HepG2 (cell line): Measurements from ENCODE around the gene SH2D3C. TPM values are rescaled to one million over a fixed set of nuclear protein-coding genes. Genes with fewer than 3 reads are reported as not detected.
A peak's percentile ranks its signal among the peaks of the same experiment; 100 is the strongest.

ENCODE experiments used
- ATAC-seq: fragments of 200-7000 bp; cut with Tn5 transposase; 3 replicates; pipeline ENCODE4 v1.9.1; 2020; ENCODE audit warnings: mild to moderate bottlenecking, moderate library complexity
- BruUV-seq: library from RNA; stranded (reverse); fragments of 400-500 nt; replicated peaks from 2 replicates; lab custom pipeline; 2021; lab: Mats Ljungman, UMichigan
- CTCF ChIA-PET: fragments of 300-600 bp; formaldehyde crosslinking; extraction: SDS; loops from one replicate; lab custom pipeline; 2021; ENCODE audit warnings: low total read pairs, inconsistent platforms, low intra/inter-chr PET ratio; lab: Yijun Ruan, JAX
- POLR2A ChIA-PET: fragments of 350-600 bp; sonication (Branson Sonifier 250); formaldehyde crosslinking; loops from one replicate; lab custom pipeline; 2020; ENCODE audit warnings: antibody characterized with exemption, inconsistent platforms; lab: Yijun Ruan, JAX
- DNase-seq: peaks from one replicate; pipeline ENCODE4 v3.0.0-alpha.2; 2015; ENCODE audit warnings: low spot score
- FAIRE-seq: peaks from 3 replicates; lab custom pipeline; 2011; peaks lifted over from hg19 to GRCh38; lab: Jason Lieb, UNC
- H2AFZ ChIP-seq: one replicate; pipeline ENCODE4 v1.6.1; 2011; ENCODE audit warnings: low read length, inconsistent platforms
- H3K27ac ChIP-seq: fragments of 300-600 bp; 3 replicates; pipeline ENCODE4 v1.8.0; 2011; ENCODE audit warnings: mixed run types, mild to moderate bottlenecking, mixed read lengths, low read length, inconsistent platforms; ENCODE audit not compliant: insufficient read depth; ENCODE audit errors: extremely low read length
- H3K27me3 ChIP-seq, 2 experiments: fragments of 200-600 bp in 1 of 2; 2 replicates in 1 of 2; 3 replicates in 1 of 2; pipeline versions ENCODE4 v1.6.0 to v1.8.0; 2011; ENCODE audit warnings: low read length in 2 of 2, mild to moderate bottlenecking in 2 of 2, moderate library complexity in 2 of 2, inconsistent platforms in 1 of 2; ENCODE audit not compliant: insufficient read depth in 2 of 2, control insufficient read depth in 1 of 2
- H3K36me3 ChIP-seq, 2 experiments: fragments of 200-600 bp in 1 of 2; replicated peaks in 1 of 2; 2 replicates in 1 of 2; 3 replicates in 1 of 2; pipeline versions ENCODE4 v1.5.1 to v1.8.0; 2011; ENCODE audit warnings: low read length in 2 of 2, inconsistent platforms in 1 of 2; ENCODE audit not compliant: insufficient read depth in 2 of 2, control insufficient read depth in 1 of 2
- H3K4me1 ChIP-seq: 2 replicates; pipeline ENCODE4 v1.5.1; 2012; ENCODE audit warnings: low read length, inconsistent platforms; ENCODE audit not compliant: insufficient read depth
- H3K4me2 ChIP-seq: 2 replicates; pipeline ENCODE4 v1.6.0; 2011; ENCODE audit warnings: low read depth, low read length, inconsistent platforms
- H3K4me3 ChIP-seq, 3 experiments: fragments of 200-600 bp in 1 of 3; sonication (generic), shearing (Covaris generic) in 1 of 3; replicated peaks in 1 of 3; 2 replicates each; pipeline ENCODE4 v1.5.1; 2011 to 2016; ENCODE audit warnings: low read length in 3 of 3, inconsistent platforms in 2 of 3, low read depth in 2 of 3, mild to moderate bottlenecking in 2 of 3, control low read depth in 1 of 3, mixed read lengths in 1 of 3; ENCODE audit not compliant: insufficient read depth in 1 of 3
- H3K79me2 ChIP-seq: one replicate; pipeline ENCODE4 v1.6.1; 2011; ENCODE audit warnings: low read length, inconsistent platforms; ENCODE audit not compliant: insufficient read depth
- H3K9ac ChIP-seq: 2 replicates; pipeline ENCODE4 v1.6.0; 2011; ENCODE audit warnings: mild to moderate bottlenecking, low read depth, low read length, inconsistent platforms; ENCODE audit not compliant: insufficient read depth
- H3K9me3 ChIP-seq: 2 replicates; pipeline ENCODE4 v1.5.1; 2012; ENCODE audit warnings: mild to moderate bottlenecking, low read length
- H4K20me1 ChIP-seq: 2 replicates; pipeline ENCODE4 v1.6.0; 2011; ENCODE audit warnings: inconsistent platforms, mild to moderate bottlenecking, low read length, moderate library complexity; ENCODE audit not compliant: insufficient read depth
- BORCS8-MEF2B ChIP-seq: sonication (generic); formaldehyde crosslinking; IDR thresholded peaks from 2 replicates; pipeline ENCODE4 v1.8.0; 2022; ENCODE audit warnings: mild to moderate bottlenecking, missing genetic modification reagents
- ETV5 ChIP-seq: IDR thresholded peaks from 2 replicates; pipeline ENCODE4 v1.6.1; 2018; ENCODE audit warnings: missing biosample characterization, missing genetic modification reagents, inconsistent platforms, borderline replicate concordance
- HNRNPUL1 ChIP-seq: fragments of 200-400 bp; formaldehyde crosslinking; IDR thresholded peaks from 2 replicates; pipeline ENCODE4 v1.6.1; 2017; ENCODE audit warnings: low read depth, mild to moderate bottlenecking, low read length, moderate library complexity
- MYC ChIP-seq: sonication (generic); formaldehyde crosslinking; IDR thresholded peaks from 2 replicates; pipeline ENCODE4 v1.9.0; 2021; ENCODE audit warnings: missing genetic modification reagents, borderline replicate concordance
- PITX1 ChIP-seq: sonication (generic); formaldehyde crosslinking; IDR thresholded peaks from 2 replicates; pipeline ENCODE4 v1.5.1; 2020; ENCODE audit warnings: mild to moderate bottlenecking, missing genetic modification reagents
- RARG ChIP-seq: sonication (generic); formaldehyde crosslinking; IDR thresholded peaks from 2 replicates; pipeline ENCODE4 v1.4.0; 2020; ENCODE audit warnings: low read depth, mild to moderate bottlenecking, missing genetic modification reagents
- SMAD1 ChIP-seq: sonication (generic); formaldehyde crosslinking; IDR thresholded peaks from 2 replicates; pipeline ENCODE4 v1.4.0; 2020; ENCODE audit warnings: missing genetic modification reagents, low read depth, mild to moderate bottlenecking, borderline replicate concordance
- SYNCRIP ChIP-seq: fragments of 200-400 bp; formaldehyde crosslinking; IDR thresholded peaks from 2 replicates; pipeline ENCODE4 v1.6.1; 2018; ENCODE audit warnings: mild to moderate bottlenecking, low read depth, low read length; ENCODE audit not compliant: insufficient read depth
- ZNF264 ChIP-seq: sonication (generic); formaldehyde crosslinking; IDR thresholded peaks from 2 replicates; pipeline ENCODE4 v1.4.0; 2020; ENCODE audit warnings: missing genetic modification reagents
- ZNF547 ChIP-seq: sonication (generic); formaldehyde crosslinking; IDR thresholded peaks from 2 replicates; pipeline ENCODE4 v1.5.1; 2020; ENCODE audit warnings: mild to moderate bottlenecking, missing genetic modification reagents
- ZNF768 ChIP-seq: sonication (generic); formaldehyde crosslinking; IDR thresholded peaks from 2 replicates; pipeline ENCODE4 v1.4.0; 2020; ENCODE audit warnings: missing genetic modification reagents
- ZSCAN21 ChIP-seq: sonication (generic); formaldehyde crosslinking; IDR thresholded peaks from 2 replicates; pipeline ENCODE4 v1.8.0; 2022; ENCODE audit warnings: mild to moderate bottlenecking, missing genetic modification reagents, moderate library complexity, borderline replicate concordance
- WGBS: methylation state at CpG from one replicate; pipeline ENCODE4 v1.1.6; 2017; ENCODE audit warnings: low lambda C conversion rate; 5-methylcytosine and 5-hydroxymethylcytosine counted together
- in situ Hi-C: cut with HindIII; loops from 2 replicates; pipeline ENCODE4 v1.10.0; 2017; ENCODE audit warnings: low pct_unique_long_range_greater_than_20kb; ENCODE audit not compliant: extremely low pct_ligation_motif_present
- intact Hi-C: fragments of 100-400 bp; cut with micrococcal nuclease; formaldehyde crosslinking; loops from one replicate; pipeline ENCODE4 v1.10.0; 2022; ENCODE audit not compliant: unreplicated experiment
- polyA plus RNA-seq, 8 experiments: library from polyadenylated mRNA; depleted of rRNA in 3 of 8; stranded (reverse) in 7 of 8; unstranded in 1 of 8; fragments of >200 nt; fragmentation: Illumina TruSeq in 4 of 8; extraction: Trizol in 4 of 8; gene quantifications; 2 replicates each; pipeline versions ENCODE4 v1.2.1 to v1.2.3, GENCODE V29; 2011 to 2016; ENCODE audit warnings: low read depth in 4 of 8, missing spikeins in 1 of 8, mixed read lengths in 1 of 8; ENCODE audit not compliant: insufficient read depth in 1 of 8
- total RNA-seq, 5 experiments: library from RNA; depleted of rRNA; stranded (reverse); fragments of >200 nt; fragmentation: Illumina TruSeq; extraction: Trizol; gene quantifications; 2 replicates each; pipeline ENCODE4 v1.2.3, GENCODE V29; 2016; ENCODE audit warnings: low read depth in 1 of 5
- TF ChIP-seq, protein P1 (sequence below): sonication (generic); formaldehyde crosslinking; IDR thresholded peaks from 2 replicates; pipeline ENCODE4 v1.5.0; 2020; ENCODE audit warnings: mild to moderate bottlenecking, missing genetic modification reagents, moderate library complexity
- TF ChIP-seq, protein P2 (sequence below): sonication (generic); formaldehyde crosslinking; conservative IDR thresholded peaks from 2 replicates; pipeline ENCODE4 v1.8.0; 2022; ENCODE audit warnings: mild to moderate bottlenecking, moderate library complexity, missing genetic modification reagents

Gene SH2D3C
- total and polyA plus RNA-seq, 2 of the 13 experiments (the other 11 are each of a cell fraction or from before 2014, with no cell fraction given): not detected

DNA sequence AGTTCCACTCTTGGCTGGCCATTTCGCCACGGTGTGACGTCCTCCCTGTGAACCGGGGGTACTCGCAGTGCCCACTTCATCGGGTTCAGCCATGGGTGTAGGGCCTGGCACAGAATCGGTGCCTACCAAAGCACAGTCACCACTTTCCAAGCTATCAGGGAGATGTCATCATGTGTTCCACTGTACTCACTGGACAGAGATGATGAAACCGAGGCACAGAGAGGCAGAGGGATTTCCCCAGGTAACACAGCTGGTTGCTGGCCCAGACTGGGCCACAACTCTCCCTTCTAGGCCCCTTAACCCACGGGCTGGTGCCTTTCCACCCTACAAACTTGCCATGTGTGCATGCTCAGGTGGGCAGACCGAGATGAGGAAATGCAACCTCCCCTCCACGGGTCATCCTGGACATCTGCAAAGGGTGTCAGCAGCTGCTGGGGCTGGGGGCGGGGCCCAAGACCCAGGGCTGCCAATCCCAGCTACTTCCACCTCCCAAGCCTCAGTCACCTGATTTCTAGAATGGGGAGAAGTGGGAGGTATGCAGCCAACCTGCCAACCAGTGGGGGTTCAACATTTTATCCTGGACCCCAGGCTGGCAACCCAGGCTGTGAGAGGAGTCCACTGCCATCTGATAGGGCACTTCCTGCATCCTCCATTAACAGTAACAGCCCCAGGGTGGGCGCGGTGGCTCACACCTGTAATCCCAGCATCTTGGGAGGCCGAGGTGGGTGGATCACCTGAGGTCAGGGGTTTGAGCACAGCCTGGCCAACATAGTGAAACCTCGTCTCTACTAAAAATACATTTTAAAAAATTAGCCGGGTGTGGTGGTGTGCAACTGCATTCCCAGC is 893 bp upstream of the SH2D3C start:
- intact Hi-C loops: no loop called here
- no TSS peak for BruUV-seq
- no peak overlapping the region for H2AFZ ChIP-seq
- ATAC-seq (no peak), FAIRE-seq (no peak), DNase-seq (no peak)
- no peak overlapping the region for H3K9ac ChIP-seq
- H3K9me3 ChIP-seq: no peaks in the 10 kb centered on the region
- no peak overlapping the region for H3K27ac ChIP-seq
- ChIA-PET POLR2A (no interaction called here), CTCF (no interaction called here)
- H3K4me1 ChIP-seq: peaks cover 25% of the 10 kb centered on the region
- no peaks in the 10 kb centered on the region for H4K20me1 ChIP-seq
- H3K36me3 ChIP-seq: no peaks in the 10 kb centered on the region
- H3K4me2 ChIP-seq: no peak overlapping the region
- in situ Hi-C loops: no loop called here
- H3K27me3 ChIP-seq: peaks cover 1 to 39% of the 10 kb centered on the region in 2 experiments; a peak in 3 of 5 replicates
- 40% methylated on average over 7 of the region's 17 CpGs for WGBS
- no peak overlapping the region for H3K4me3 ChIP-seq
- peak; percentile 95 for TF ChIP-seq ZNF768 (CRISPR knock-in tag)
- no peak for TF ChIP-seq RARG (CRISPR knock-in tag)
- no peak for TF ChIP-seq SMAD1 (CRISPR knock-in tag)
- no peak for TF ChIP-seq BORCS8-MEF2B
- H3K79me2 ChIP-seq: no peaks in the 10 kb centered on the region

DNA sequence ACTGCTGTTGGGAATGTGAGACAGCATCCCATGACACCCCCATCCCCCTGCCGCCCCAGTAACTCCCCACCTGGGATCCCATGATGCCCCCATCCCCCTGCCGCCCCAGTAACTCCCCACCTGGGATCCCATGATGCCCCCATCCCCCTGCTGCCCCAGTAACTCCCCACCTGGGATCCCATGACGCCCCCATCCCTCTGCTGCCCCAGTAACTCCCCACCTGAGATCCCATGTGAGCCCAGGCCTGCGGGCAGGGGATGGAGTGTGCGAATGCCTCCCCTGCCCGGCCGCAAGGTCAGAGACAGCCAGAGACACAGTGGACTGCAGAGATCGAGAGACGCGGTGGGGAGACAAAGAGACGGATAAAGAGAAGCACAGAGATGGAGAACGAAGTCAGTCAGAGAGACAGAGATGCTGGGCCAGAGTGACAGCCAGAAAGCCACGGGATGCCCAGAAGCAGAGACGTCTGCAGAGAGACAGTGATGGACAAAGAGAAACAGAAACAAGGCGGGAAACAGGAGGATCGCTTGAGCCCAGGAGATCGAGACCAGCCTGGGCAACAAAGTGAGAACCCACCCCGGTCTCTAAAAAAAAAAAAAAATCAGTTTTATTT is 992 bp downstream of the SH2D3C start:
- POLR2A ChIA-PET: no interaction called here
- Histone ChIP-seq H3K4me2 (no peak overlapping the region), H3K36me3 (no peaks in the 10 kb centered on the region), H3K4me3 (no peak overlapping the region), H3K79me2 (no peaks in the 10 kb centered on the region), H3K4me1 (peaks cover 24% of the 10 kb centered on the region), H3K27me3 (peaks cover 1 to 33% of the 10 kb centered on the region in 2 experiments; a peak in 3 of 5 replicates), H3K9ac (no peak overlapping the region), H3K9me3 (no peaks in the 10 kb centered on the region), H2AFZ (no peak overlapping the region), H3K27ac (no peak overlapping the region), H4K20me1 (no peaks in the 10 kb centered on the region)
- DNase-seq: no peak
- FAIRE-seq: no peak
- in situ Hi-C loops: no loop called here
- WGBS: 58% methylated on average over 18 of the region's 18 CpGs
- intact Hi-C loops: no loop called here
- no TSS peak for BruUV-seq
- CTCF ChIA-PET: no interaction called here
- no peak for ATAC-seq
- no peak for TF ChIP-seq ZSCAN21
- no peak for TF ChIP-seq ZNF547 (CRISPR knock-in tag)
- no peak for TF ChIP-seq ZNF264 (CRISPR knock-in tag)
- no peak for TF ChIP-seq ETV5 (CRISPR knock-in tag)
- TF ChIP-seq, protein P1, sequence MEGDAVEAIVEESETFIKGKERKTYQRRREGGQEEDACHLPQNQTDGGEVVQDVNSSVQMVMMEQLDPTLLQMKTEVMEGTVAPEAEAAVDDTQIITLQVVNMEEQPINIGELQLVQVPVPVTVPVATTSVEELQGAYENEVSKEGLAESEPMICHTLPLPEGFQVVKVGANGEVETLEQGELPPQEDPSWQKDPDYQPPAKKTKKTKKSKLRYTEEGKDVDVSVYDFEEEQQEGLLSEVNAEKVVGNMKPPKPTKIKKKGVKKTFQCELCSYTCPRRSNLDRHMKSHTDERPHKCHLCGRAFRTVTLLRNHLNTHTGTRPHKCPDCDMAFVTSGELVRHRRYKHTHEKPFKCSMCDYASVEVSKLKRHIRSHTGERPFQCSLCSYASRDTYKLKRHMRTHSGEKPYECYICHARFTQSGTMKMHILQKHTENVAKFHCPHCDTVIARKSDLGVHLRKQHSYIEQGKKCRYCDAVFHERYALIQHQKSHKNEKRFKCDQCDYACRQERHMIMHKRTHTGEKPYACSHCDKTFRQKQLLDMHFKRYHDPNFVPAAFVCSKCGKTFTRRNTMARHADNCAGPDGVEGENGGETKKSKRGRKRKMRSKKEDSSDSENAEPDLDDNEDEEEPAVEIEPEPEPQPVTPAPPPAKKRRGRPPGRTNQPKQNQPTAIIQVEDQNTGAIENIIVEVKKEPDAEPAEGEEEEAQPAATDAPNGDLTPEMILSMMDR (CRISPR knock-in tag): no peak
- no peak for TF ChIP-seq PITX1 (CRISPR knock-in tag)
- TF ChIP-seq MYC (CRISPR knock-in tag): no peak
- TF ChIP-seq, protein P2, sequence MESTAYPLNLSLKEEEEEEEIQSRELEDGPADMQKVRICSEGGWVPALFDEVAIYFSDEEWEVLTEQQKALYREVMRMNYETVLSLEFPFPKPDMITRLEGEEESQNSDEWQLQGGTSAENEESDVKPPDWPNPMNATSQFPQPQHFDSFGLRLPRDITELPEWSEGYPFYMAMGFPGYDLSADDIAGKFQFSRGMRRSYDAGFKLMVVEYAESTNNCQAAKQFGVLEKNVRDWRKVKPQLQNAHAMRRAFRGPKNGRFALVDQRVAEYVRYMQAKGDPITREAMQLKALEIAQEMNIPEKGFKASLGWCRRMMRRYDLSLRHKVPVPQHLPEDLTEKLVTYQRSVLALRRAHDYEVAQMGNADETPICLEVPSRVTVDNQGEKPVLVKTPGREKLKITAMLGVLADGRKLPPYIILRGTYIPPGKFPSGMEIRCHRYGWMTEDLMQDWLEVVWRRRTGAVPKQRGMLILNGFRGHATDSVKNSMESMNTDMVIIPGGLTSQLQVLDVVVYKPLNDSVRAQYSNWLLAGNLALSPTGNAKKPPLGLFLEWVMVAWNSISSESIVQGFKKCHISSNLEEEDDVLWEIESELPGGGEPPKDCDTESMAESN (CRISPR knock-in tag): no peak
- TF ChIP-seq HNRNPUL1: no peak
- no peak for TF ChIP-seq SYNCRIP
